ENCODE results near the gene RAC3.

RAC3 gene

DNA sequence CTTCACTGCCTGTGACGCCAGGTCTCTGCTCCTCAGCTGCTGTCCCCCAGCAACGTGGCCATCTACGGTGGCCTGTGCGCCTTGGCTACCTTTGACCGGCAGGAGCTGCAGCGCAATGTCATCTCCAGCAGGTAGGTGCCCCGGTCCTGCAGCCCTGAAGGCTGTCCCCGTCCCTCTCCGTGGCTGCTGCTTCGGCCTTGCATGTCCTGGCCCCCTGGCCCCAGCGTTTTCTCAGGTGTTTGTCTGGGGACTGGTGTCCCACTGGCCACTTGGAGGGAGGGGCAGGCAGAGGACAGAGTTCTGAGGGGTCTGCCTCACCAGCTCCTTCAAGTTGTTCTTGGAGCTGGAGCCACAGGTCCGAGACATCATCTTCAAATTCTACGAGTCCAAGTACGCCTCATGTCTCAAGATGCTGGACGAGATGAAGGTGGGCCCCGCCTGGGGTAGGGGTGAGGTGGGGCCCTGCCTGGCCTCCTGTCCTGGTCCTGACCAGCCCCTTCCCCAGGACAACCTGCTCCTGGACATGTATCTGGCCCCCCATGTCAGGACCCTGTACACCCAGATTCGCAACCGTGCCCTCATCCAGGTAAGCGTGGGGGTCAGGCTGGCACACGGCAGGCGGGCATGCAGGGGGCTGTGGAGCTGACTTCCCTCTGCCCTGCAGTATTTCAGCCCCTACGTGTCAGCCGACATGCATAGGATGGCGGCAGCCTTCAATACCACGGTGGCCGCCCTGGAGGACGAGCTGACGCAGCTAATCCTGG is 24.7 kb downstream of the RAC3 start:
- no peak for DNase-seq (ENCODE audit: low read depth)

GRCh38 chr17:82056729-82057621 is 25.5 kb downstream of the RAC3 start:
- DNase-seq (ENCODE audit: low read depth) = no peak

DNA sequence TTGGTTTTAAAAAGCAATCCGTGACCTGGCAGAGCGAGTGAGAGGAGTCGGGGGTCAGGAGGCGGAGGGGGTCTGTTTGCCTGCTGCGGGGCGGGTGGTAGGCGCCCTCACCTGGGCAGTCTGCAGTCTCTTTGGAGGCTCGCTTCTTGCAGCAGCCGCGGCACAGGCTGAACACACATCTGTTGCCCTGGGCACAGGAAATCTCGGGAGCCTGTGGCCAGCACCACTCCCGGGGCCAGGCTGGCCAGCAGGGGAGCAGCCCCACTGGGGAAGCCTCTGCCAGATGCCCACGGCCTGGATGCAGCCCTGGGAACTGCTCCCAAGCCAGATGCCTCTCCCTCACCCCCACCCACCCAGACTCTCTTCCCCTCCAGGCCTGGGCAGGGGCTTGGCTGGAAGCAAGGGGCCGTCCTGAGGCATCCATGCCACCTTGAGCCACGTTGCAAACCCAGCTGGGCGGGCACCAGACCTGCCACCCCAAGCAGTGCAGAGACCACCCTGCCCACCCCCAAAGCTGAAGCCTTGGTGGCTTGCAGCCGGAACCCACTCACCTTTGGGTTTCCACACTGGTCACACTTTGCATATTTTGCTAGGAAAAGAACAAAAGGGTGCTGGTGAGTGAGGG is 26.9 kb downstream of the RAC3 start:
- no peak for DNase-seq (ENCODE audit: low read depth)

DNA sequence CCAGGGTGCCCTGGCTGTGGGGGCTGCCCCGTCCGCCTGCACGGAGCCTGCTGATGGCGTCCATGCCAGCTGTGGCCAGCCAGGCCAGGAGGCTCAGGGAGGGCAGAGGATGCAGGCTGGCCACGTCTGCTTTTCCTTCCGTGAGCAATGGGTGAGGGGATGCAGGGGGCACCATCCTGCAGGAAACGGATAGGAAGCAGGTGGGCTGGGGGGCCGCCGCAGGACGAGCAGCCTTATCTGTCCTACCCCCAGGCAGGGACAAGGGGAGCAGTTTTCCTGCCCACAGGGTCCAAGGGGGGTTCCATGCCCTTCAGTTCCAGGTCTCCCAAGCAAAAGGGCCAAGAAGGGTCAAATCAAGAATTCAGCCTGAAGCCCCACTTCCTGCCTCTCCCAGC is 27.4 kb downstream of the RAC3 start:
- no peak for DNase-seq (ENCODE audit: low read depth)

GRCh38 chr17:82059272-82060000 is 28.0 kb downstream of the RAC3 start:
- no peak for DNase-seq (ENCODE audit: low read depth)

- DNase-seq (ENCODE audit: low read depth) = no peak
Observed at GRCh38 chr17:82060001-82060380, 28.5 kb downstream of the RAC3 start.

- DNase-seq (ENCODE audit: low read depth) = no peak
Observed at GRCh38 chr17:82060614-82061013, 29.1 kb downstream of the RAC3 start.

DNA sequence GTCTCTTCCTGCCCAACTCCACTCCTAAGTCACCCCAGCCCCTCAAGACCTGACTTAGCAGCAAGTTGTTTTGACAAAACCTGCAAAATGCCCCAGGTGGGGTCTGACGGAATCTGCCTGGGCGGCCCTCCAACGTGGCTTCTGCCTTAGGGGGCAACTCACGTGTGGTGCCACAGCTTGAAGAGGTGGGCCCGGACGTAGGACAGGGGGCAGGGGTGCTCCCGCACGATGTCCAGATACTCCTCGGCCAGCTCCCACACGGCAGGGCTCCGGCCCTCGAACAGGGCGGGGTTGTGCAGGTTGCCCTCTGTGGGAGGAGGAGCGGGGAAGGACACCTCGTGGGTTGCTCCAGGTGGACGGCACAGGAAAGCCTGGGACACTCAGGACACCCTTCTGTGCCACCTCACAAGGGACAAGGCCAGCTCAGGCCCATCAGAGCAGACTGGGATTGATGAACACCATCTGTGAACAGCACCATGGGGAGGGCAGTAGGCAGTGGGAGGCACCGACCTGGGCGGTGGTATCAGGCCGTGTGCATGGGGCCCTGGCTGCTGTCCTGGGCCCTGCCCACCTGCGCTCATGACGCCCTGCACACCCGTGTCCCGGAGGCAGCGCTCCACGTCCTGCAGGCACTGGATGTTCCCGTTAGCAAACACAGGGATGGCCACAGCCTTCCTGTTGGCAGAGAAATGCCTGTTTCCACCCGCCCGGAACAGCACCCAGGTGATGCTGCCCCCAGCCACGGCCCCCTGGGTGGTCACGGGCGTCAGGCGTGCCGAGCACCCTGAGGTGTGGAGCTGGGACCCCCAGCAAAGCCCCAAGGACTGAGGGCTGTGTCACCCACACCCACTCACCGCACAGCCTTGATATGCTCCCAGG is 29.8 kb downstream of the RAC3 start:
- DNase-seq (ENCODE audit: low read depth) = no peak

- DNase-seq (ENCODE audit: low read depth) = no peak
Observed at GRCh38 chr17:82062076-82062983, 30.9 kb downstream of the RAC3 start.

DNA sequence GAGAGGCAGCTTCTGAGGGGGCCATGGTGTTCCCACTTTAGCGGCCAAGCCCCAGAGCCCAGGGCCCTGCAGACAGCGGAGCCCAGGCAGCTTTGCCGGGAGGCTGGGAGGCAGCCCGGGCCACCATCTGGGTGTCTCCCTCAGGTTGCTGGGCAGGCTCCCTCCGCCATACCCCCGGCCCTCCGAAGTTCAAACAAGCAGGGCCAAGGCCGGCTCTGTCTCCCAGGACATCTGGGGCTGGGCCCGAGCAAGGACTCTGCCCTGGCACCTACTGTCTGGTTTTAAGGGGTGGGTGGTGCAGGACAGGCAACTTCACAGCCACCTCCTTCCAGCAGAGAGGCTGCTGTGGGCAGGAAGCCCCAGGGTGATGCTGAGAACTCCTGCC is 31.5 kb downstream of the RAC3 start:
- no peak for DNase-seq (ENCODE audit: low read depth)

DNA sequence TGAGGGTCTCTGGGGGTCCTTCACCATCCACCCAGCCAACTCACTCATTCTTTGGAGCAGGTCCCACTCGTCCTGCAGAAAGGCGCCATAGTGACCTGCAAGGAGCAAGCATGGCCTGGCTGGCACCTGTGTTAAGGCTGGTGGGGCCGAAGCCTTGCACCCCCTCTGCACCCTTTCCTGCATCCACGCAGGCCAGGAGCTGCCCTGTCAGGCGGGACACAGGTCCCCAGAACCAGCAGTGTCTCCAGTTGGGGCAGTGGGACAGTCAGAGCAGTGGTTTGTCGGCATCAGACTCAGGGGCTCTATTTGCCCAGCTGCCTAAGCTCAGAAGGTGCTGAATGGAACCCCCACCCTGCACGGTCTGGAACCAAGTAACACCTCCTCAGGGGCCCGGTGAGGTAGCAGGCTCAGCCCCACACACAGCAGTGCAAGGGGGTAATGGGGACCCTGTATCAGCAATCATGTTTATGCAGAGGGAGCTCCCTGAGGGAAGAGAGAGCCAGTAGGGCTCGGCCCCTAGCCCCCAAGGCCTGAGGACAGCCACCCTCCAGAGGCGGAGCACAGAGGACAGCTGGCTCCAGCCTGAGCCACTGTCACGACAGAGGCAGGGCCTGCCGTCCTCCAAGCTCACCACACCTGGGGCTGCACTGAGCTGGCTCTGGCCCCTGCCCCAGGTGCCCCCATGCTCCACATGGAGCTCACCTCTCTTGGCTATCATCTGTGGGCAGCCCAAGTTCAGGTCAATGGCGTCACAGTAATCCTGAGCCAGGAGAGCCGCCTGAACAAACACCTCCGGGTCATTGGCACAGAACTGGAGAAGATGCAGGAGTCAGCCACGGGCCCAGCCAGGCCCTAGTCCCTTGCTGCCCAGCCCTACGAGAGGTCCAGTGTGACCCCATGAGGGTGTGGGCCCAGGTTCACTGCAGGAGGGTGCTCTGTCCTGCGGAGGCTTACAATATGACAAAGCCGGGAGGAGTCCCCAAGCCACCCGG is 32.2 kb downstream of the RAC3 start:
- no peak for DNase-seq (ENCODE audit: low read depth)

- no peak for DNase-seq (ENCODE audit: low read depth)
Observed at GRCh38 chr17:82064433-82065192, 33.1 kb downstream of the RAC3 start.

- DNase-seq (ENCODE audit: low read depth) = no peak
Observed at GRCh38 chr17:82065193-82065637, 33.7 kb downstream of the RAC3 start.

- peak; percentile 60 for DNase-seq (ENCODE audit: low read depth)
Observed at GRCh38 chr17:82065638-82066303, 34.3 kb downstream of the RAC3 start, which contains the start of gene DUS1L. Gene DUS1L (minus strand): TSS chr17:82065804. CDS start chr17:82065059, 745 bp downstream.

DNA sequence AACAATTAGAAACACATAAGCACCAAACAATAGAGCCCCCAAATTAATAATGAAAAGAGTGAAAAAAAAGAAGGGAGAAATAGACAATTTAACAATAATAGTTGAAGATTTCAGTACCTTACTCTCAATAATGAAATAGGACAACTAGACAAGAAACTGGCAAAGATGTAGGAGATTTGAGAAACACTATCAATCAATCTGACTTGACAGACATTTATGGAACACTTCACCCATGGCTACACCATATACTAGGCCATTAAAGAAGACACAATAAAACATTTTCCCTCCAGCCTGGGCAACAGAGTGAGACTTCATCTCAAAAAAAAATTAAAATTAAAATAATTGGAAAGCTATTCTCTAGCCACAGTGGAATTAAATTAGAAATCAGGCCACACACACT is 39.1 kb downstream of the RAC3 start:
- DNase-seq (ENCODE audit: low read depth) = no peak

GRCh38 chr17:82072827-82073226 is 41.3 kb downstream of the RAC3 start:
- DNase-seq (ENCODE audit: low read depth) = no peak

GRCh38 chr17:82073446-82073845 is 42.0 kb downstream of the RAC3 start:
- no peak for DNase-seq (ENCODE audit: low read depth)

All from activated T-helper 1 cell treated with Interleukin-2 at 50 U/mL for 16 hours (primary cell).